SK-N-SH (cell line): ENCODE results near the gene STK16.

Experiments used
- CHD2 ChIP-seq: fragments of 150-350 bp; IDR thresholded peaks from 2 replicates; pipeline ENCODE4 v1.6.1; 2018; ENCODE audit warnings: low read length; ENCODE audit not compliant: partially characterized antibody
- ELF1 ChIP-seq: IDR thresholded peaks from 2 replicates; pipeline ENCODE4 v1.4.0; 2012
- EP300 ChIP-seq, 2 experiments: IDR thresholded peaks; 2 replicates each; pipeline versions ENCODE4 v1.4.0 to v1.6.1; 2012; ENCODE audit warnings: borderline replicate concordance in 1 of 2, low read depth in 1 of 2, low read length in 1 of 2
- FOSL2 ChIP-seq: IDR thresholded peaks from 2 replicates; pipeline ENCODE4 v1.4.0; 2012; ENCODE audit warnings: low read depth, mild to moderate bottlenecking, moderate library complexity, borderline replicate concordance
- FOXM1 ChIP-seq: IDR thresholded peaks from 2 replicates; pipeline ENCODE4 v1.4.0; 2012; ENCODE audit warnings: low read depth, mild to moderate bottlenecking
- POLR2AphosphoS5 ChIP-seq: IDR thresholded peaks from 2 replicates; pipeline ENCODE4 v1.6.1; 2012; ENCODE audit warnings: low read depth, low read length
- RAD21 ChIP-seq: IDR thresholded peaks from 2 replicates; pipeline ENCODE4 v1.6.1; 2012; ENCODE audit warnings: mild to moderate bottlenecking, low read length
- TAF1 ChIP-seq: IDR thresholded peaks from 2 replicates; pipeline ENCODE4 v1.6.1; 2012; ENCODE audit warnings: low read depth, mild to moderate bottlenecking, low read length, moderate library complexity, borderline replicate concordance
- TF ChIP-seq, protein P1 (sequence below): fragments of 200-600 bp; sonication (generic); IDR thresholded peaks from 2 replicates; pipeline ENCODE4 v1.6.1; 2017; ENCODE audit warnings: antibody characterized with exemption, mild to moderate bottlenecking, moderate library complexity
- TF ChIP-seq, protein P2 (sequence below): IDR thresholded peaks from 2 replicates; pipeline ENCODE4; 2012
- TF ChIP-seq, protein P3 (sequence below): IDR thresholded peaks from 2 replicates; pipeline ENCODE4 v1.4.0; 2012; ENCODE audit warnings: low read depth

DNA sequence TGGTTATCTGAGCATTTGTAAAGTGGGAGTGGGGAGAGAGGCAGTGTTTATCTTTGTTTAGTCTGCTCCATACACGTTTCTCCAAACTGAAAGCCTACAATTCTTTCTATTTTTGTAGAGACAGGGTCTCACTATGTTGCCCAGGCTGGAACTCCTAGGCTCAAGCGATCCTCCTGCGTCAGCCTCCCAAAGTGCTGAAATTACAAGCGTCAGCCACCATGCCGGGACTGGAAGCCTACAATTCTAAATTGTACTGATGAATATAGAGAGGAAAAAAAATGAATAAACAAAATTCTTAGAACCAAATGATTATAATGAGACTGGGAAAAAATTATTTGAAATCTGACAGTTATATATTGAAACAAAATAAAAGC lies 40.1 kb upstream of the STK16 start:
- TF ChIP-seq TAF1 (no peak), ELF1 (no peak), POLR2AphosphoS5 (no peak), RAD21 (no peak), EP300 (IDR thresholded peaks at IDR 0.05; ENCODE audit: borderline replicate concordance in 1 of 2, low read depth in 1 of 2, low read length in 1 of 2) (no peak), FOXM1 (no peak), FOSL2 (no peak), CHD2 (no peak)
- TF ChIP-seq, protein P1, sequence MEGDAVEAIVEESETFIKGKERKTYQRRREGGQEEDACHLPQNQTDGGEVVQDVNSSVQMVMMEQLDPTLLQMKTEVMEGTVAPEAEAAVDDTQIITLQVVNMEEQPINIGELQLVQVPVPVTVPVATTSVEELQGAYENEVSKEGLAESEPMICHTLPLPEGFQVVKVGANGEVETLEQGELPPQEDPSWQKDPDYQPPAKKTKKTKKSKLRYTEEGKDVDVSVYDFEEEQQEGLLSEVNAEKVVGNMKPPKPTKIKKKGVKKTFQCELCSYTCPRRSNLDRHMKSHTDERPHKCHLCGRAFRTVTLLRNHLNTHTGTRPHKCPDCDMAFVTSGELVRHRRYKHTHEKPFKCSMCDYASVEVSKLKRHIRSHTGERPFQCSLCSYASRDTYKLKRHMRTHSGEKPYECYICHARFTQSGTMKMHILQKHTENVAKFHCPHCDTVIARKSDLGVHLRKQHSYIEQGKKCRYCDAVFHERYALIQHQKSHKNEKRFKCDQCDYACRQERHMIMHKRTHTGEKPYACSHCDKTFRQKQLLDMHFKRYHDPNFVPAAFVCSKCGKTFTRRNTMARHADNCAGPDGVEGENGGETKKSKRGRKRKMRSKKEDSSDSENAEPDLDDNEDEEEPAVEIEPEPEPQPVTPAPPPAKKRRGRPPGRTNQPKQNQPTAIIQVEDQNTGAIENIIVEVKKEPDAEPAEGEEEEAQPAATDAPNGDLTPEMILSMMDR = no peak
- TF ChIP-seq, protein P2, sequence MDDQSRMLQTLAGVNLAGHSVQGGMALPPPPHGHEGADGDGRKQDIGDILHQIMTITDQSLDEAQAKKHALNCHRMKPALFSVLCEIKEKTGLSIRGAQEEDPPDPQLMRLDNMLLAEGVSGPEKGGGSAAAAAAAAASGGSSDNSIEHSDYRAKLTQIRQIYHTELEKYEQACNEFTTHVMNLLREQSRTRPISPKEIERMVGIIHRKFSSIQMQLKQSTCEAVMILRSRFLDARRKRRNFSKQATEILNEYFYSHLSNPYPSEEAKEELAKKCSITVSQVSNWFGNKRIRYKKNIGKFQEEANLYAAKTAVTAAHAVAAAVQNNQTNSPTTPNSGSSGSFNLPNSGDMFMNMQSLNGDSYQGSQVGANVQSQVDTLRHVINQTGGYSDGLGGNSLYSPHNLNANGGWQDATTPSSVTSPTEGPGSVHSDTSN = no peak
- TF ChIP-seq, protein P3, sequence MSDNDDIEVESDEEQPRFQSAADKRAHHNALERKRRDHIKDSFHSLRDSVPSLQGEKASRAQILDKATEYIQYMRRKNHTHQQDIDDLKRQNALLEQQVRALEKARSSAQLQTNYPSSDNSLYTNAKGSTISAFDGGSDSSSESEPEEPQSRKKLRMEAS = no peak
